HTERT RPE-1 (cell line): ENCODE data around the gene HOXD10.

Experiments
- in situ Hi-C: fragments of 300-500 bp; cut with MboI; formaldehyde crosslinking; loops from 4 replicates; pipeline ENCODE4 v1.14.3; 2020; ENCODE audit warnings: low sequenced_read_pairs

The HOXD10 gene

GRCh38 chr2:176130147-176130956, 13.8 kb downstream of the HOXD10 start:
- in situ Hi-C loops: loop anchor here (25.0 kb wide), 1 partner anchor 507 kb away; no protein-coding TSS in a partner anchor

DNA sequence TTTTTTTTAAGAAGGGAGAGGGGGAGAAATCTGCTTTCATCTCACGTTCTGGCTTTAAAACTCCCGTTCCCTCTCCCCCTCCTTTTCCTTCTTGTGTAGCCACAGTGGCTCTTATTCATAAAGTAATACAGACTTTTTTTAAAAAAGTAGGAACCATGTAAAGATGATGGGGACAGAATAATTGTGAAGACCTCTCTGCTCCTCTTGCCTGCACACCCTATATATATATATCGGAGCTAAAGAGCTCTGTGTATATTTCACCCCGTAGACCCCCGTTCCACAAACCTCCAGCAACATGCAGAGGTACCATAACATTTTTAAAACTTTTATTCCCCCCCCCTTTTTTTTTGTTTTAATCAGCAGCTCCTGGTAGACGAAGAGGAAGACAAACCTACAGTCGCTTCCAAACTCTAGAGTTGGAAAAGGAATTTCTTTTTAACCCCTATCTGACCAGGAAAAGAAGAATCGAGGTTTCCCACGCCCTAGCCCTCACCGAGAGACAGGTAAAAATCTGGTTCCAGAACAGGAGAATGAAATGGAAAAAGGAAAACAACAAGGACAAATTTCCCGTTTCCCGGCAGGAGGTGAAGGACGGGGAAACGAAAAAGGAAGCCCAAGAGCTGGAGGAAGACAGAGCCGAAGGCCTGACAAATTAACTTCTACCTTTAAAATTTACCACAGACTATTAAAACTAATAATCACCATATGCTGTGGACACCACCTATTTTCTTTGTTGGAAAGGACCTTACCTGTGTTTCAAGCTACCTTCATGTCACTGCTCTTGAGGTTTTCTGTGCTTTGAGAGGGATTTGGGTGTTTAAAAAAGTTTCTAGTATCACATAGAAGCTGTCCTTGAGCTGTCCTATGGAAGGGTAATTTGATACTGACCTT, 14.6 kb downstream of the HOXD10 start:
- in situ Hi-C loops: loop anchor here (25.0 kb wide), 1 partner anchor 506 kb away; no protein-coding TSS in a partner anchor

GRCh38 chr2:176131848-176132158, 15.2 kb downstream of the HOXD10 start:
- in situ Hi-C loops: loop anchor here (25.0 kb wide), 1 partner anchor 505 kb away; no protein-coding TSS in a partner anchor

DNA sequence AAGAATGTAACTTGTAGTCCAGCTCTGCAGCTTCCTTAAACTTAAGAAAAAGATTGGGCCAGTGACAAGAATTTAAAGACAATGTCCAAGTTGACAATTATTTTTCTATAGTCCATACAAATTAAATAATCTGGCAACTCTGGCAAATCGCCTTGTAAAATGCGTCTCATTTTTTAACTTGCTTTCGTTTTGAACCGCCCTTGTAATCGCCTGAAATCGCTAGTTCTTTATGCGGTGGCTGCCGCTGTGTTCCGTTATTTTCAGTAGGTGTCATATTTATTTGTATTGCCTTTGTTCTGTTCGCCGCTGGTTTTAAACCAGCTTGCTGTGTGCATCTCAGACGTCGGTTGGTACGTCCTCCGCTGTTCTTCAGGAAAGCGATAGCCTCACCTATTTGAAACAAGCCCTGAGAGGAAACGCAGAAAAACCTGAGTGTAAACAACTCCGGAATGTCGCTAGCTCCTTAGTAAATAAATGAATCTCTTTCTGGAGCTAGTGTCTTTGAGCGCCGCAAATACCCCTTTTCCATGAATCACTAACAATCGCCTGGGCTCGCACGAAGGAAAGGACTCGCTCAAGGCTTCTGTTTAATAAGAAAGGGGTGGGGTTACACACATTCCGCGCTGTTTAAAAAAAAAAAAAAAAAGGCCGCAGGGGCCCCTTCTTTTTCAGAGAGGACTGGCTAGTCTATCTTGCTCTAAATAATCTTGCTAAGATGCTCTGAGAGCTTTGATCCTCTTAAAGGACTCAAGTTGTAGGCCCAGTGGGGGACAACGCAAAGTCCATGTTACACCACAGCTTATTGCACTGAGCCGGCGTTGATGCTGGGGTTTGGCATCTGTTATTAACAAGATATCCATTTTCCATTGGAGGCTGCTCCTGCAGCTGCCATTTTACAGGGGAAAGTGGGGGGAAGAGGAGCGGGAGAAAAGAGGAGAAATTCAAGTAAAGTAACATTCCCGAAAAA, 15.9 kb downstream of the HOXD10 start:
- in situ Hi-C loops: loop anchor here (25.0 kb wide), 1 partner anchor 505 kb away; no protein-coding TSS in a partner anchor

GRCh38 chr2:176133389-176133788, 16.8 kb downstream of the HOXD10 start:
- in situ Hi-C loops: loop anchor here (25.0 kb wide), 1 partner anchor 504 kb away; no protein-coding TSS in a partner anchor

DNA sequence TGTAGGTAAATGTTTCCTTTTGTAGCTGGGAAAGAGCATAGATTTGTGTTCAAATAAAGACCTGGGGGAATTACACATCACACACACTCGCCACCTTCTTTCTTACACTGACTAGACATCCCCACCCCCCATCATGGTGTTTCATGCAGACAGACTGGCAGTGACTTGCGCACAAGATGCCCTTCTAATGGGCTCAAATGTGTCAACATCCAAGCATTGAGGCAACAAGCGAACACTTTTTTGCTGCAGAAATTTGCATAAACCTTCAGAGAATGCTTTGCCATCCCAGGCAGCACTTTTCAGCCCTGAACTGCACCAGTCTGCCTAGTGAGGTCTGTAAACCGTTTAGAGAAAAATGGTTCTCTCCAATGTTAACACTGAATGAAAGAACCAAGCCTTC, 17.5 kb downstream of the HOXD10 start:
- in situ Hi-C loops: loop anchor here (25.0 kb wide), 1 partner anchor 503 kb away; no protein-coding TSS in a partner anchor

GRCh38 chr2:176135035-176135440, 18.5 kb downstream of the HOXD10 start:
- in situ Hi-C loops: loop anchor here (25.0 kb wide), 1 partner anchor 502 kb away; no protein-coding TSS in a partner anchor

DNA sequence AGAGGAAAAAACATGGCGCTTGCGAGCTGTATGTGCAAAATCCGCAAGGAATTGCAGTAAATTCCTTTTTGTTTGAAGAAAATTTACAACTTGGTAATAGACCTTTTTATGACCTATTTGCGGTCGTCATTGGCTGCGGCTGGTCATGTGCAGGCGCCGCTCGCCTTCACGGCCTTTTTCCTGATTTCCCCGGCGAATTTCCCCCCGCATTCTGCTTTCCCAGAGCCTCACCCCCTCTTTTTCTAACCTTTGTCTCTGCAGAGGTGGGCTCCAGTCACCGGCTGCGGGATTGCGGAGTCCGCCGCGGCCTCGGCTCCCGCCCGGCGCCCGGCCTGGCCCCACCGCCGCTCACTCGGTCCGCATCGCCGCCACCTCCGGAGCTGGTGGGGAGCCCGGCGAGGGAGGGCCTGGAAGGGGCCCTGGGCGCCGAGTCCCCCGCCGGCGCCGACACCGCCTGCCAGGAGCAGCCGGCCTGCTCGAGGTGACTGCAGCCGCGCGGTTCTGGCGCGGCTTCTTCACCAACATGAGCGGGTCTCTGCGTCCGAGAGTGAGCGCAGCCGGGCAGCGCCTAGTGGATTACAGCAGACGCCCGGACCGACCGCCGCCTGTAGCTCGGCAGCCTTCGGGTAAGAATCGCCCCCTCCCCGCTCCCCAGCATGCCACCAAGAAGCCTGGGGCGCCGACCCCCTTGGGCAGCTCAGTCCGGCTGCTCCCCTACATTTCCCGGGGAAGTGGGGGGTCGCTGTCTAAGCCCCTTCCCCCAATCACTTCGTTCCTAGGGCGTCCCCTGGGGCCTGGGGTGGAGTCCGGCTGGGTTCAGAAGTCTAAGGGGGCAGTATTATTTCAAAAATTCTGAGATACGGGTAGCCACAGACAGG, 20.0 kb downstream of the HOXD10 start:
- in situ Hi-C loops: loop anchor here (25.0 kb wide), 1 partner anchor 501 kb away; no protein-coding TSS in a partner anchor

DNA sequence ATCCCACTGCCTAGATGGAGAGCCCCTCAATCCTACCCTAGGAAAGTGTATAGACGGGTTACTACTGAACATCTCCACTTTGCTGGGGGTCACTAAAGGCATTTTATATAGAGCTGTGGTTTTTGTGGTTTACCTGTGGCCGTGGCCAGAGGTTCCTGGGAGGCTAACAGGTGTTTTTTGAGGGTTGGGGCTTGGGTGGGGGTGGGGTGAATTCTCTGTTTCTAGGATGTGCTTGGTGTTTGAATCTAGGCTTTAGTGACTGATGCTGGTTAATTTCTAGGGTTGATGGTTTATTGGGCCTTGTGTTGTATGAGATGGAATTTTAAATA, 20.6 kb downstream of the HOXD10 start:
- in situ Hi-C loops: loop anchor here (25.0 kb wide), 1 partner anchor 500 kb away; no protein-coding TSS in a partner anchor

DNA sequence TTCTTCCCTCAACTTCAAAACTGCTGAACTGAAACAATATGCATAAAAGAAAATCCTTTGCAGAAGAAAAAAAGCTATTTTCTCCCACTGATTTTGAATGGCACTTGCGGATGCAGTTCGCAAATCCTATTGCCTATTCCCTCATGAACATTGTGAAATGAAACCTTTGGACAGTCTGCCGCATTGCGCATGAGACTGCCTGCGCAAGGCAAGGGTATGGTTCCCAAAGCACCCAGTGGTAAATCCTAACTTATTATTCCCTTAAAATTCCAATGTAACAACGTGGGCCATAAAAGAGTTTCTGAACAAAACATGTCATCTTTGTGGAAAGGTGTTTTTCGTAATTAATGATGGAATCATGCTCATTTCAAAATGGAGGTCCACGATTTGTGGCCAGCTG, 21.3 kb downstream of the HOXD10 start:
- in situ Hi-C loops: loop anchor here (25.0 kb wide), 1 partner anchor 499 kb away; no protein-coding TSS in a partner anchor

- in situ Hi-C loops: loop anchor here (25.0 kb wide), 1 partner anchor 499 kb away; no protein-coding TSS in a partner anchor
Observed at GRCh38 chr2:176138526-176138922, 21.9 kb downstream of the HOXD10 start.

DNA sequence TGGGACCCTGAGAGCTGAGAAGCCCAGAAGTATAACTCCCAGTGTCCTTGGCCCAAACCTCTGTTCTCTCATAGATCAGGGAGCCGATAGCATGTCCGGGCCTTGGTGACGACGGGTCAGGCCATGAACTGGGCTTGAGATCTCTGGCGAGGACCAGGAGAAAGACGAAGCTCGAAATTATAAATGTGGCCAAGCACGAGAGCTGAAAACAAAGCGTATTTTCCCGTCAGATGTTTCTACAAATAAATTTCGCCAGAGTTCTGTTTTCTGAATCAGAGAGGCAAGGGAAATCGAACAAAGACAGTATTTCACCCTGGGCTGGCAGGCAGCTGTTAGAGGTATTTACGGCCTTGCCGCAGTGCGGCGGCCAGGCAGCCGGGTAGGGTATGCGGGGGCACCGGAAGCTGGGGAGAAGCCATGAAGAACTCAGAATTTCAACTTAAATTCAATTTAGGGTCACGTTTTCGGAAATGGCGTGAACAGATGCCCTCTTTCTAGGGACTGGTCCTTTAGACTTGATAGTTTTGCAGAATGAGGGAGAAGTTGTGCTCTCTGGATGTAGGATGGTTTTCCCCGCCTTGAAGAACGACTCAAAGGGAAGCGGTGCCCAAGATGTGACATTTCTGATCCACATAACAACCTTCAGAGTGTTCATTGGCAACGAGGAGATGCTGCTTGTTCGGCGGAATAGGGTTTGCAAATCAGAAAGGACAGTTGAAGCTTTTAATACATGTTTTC, 22.5 kb downstream of the HOXD10 start:
- in situ Hi-C loops: loop anchor here (25.0 kb wide), 1 partner anchor 498 kb away; no protein-coding TSS in a partner anchor

DNA sequence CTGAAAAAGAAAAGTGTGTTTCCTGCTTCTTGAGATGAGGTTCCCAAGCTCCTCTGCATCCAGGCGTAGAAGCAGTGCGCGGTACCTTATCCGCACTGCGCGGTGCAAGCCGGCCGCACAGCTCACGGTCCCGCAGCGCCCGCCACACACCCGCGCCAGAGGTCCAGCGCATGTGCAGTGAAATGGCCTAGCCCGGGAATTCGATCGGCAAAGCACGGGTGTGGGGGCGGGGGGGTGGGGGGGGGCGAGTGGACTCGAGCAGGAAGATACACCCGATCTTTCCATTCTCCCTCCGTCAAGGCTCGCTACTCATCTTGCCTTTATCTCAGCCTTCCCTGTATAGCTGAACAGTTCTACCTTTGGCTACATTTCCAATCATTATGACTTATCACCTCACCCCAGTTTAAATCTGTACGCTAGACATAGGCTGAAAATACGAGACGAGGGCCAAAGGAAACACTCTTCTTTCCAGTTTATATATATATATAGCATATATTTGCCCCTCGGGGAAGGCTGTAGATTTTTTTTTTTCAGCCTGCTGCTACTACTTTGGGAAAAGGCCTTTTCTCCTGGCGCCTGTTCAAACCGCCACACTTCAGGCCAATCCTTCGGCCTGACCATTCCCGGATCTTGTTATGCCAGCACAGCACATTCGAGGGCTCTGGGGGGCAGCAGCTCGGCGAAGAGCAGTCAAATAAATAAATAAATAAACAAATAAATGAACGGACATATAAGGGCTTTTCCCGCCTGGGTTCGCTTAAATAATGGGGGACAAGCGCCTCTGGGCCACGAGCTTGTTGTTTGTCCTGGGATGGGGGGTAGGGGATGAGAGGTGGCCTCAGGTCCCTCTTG, 23.3 kb downstream of the HOXD10 start:
- in situ Hi-C loops: loop anchor here (25.0 kb wide), 1 partner anchor 497 kb away; no protein-coding TSS in a partner anchor

GRCh38 chr2:176140513-176141317, 24.1 kb downstream of the HOXD10 start:
- in situ Hi-C loops: loop anchor here (25.0 kb wide), 1 partner anchor 497 kb away; no protein-coding TSS in a partner anchor

DNA sequence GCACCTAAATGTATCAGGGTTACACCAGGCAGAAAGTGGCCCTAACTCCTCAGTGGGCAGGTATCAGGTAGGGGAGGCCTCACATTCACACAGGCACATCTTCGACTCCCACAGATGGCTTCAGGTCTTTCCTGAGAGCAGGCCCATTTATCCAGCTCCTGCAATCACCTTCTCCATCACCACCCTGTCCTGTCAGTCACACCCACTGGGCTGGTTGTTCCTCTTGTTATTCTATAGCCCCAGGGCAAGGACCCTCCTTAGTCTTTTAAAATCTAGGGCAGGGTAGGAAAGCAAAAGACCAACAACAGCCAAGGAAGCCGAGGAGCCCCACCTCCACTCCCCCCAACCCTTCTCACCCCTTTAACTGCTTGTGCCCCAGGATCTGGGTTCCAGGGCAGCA, 25.7 kb downstream of the HOXD10 start:
- in situ Hi-C loops: loop anchor here (25.0 kb wide), 1 partner anchor 495 kb away; no protein-coding TSS in a partner anchor
